HepG2 (cell line): ENCODE results near the gene SMYD4.

Experiments
- ATF2 ChIP-seq: sonication (generic); formaldehyde crosslinking; IDR thresholded peaks from 2 replicates; pipeline ENCODE4 v1.4.0; 2020; ENCODE audit warnings: missing genetic modification reagents
- CTCF ChIP-seq: sonication (generic); formaldehyde crosslinking; IDR thresholded peaks from 2 replicates; pipeline ENCODE4 v1.5.0; 2020; ENCODE audit warnings: mild to moderate bottlenecking, missing genetic modification reagents, moderate library complexity
- GTF2F1 ChIP-seq: fragments of 150-350 bp; IDR thresholded peaks from 2 replicates; pipeline ENCODE4 v1.6.1; 2014; ENCODE audit warnings: low read length
- NFYB ChIP-seq: sonication (generic); formaldehyde crosslinking; IDR thresholded peaks from 2 replicates; pipeline ENCODE4 v1.4.0; 2020; ENCODE audit warnings: missing genetic modification reagents
- POLR2AphosphoS5 ChIP-seq: IDR thresholded peaks from 2 replicates; pipeline ENCODE4 v1.6.1; 2012; ENCODE audit warnings: low read depth, low read length
- RAD51 ChIP-seq: fragments of 450-650 bp; IDR thresholded peaks from 2 replicates; pipeline ENCODE4 v1.6.1; 2016; ENCODE audit warnings: borderline replicate concordance
- RXRA ChIP-seq: sonication (generic); formaldehyde crosslinking; IDR thresholded peaks from 2 replicates; pipeline ENCODE4 v1.5.1; 2020; ENCODE audit warnings: missing genetic modification reagents
- TCF12 ChIP-seq, 2 experiments: fragments of 450-650 bp in 1 of 2; sonication (generic) in 1 of 2; formaldehyde crosslinking in 1 of 2; IDR thresholded peaks; 2 replicates each; pipeline versions ENCODE4 v1.6.1 to v1.8.0; 2017 to 2022; ENCODE audit warnings: antibody characterized with exemption in 1 of 2, mild to moderate bottlenecking in 1 of 2, missing genetic modification reagents in 1 of 2, moderate library complexity in 1 of 2
- ZNF207 ChIP-seq: fragments of 450-650 bp; IDR thresholded peaks from 2 replicates; pipeline ENCODE4 v1.6.1; 2016; ENCODE audit warnings: antibody characterized with exemption, borderline replicate concordance
- ZNF263 ChIP-seq: sonication (generic); formaldehyde crosslinking; IDR thresholded peaks from 2 replicates; pipeline ENCODE4 v1.4.0; 2020; ENCODE audit warnings: missing genetic modification reagents

DNA sequence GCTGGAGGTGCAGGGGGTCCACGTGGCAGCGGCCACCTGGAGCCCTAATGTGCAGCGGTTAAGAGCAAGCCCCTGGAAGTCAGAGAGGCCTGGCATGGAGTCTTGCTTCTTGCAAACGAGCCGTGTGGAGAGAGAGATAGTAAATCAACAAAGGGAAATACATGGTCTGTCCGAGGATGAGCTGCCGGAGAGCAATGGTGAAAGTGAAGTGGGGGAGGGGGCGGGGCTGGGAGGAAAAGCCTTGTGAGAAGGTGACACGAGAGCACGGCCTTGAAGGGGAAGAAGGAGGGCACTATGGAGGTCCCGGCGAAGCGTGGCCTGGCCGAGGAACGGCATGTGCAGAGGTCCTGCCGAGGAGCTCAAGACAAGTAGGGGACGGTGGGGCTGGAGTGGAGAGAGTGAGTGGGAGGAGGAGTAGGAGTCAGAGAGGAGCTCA is 73.9 kb downstream of the SMYD4 start:
- no peak for TF ChIP-seq POLR2AphosphoS5
- TF ChIP-seq TCF12 (IDR thresholded peaks at IDR 0.05): no peak
- TF ChIP-seq TCF12 (CRISPR knock-in tag; IDR thresholded peaks at IDR 0.05): no peak
- TF ChIP-seq RXRA: no peak
- TF ChIP-seq GTF2F1: no peak
- TF ChIP-seq NFYB (CRISPR knock-in tag): no peak
- TF ChIP-seq ZNF207: no peak
- no peak for TF ChIP-seq CTCF (CRISPR knock-in tag)
- no peak for TF ChIP-seq ATF2
- no peak for TF ChIP-seq RAD51
- no peak for TF ChIP-seq ZNF263 (CRISPR knock-in tag)
